Activated CD4-positive, CD25-positive, alpha-beta regulatory T cell (primary cell): ENCODE measurements around the gene FLT3.
"Not testable (repeated sequence)": the region's sequence is repeated elsewhere in the genome, so short reads cannot be mapped to it uniquely, and the experiment has no call there.

ENCODE experiments used
- DNase-seq, 4 experiments: peaks; one replicate each; lab custom pipeline; 2025; lab: John Stamatoyannopoulos, UW

Gene FLT3

GRCh38 chr13:27972478-27972820, 127.9 kb downstream of the FLT3 start:
- DNase-seq: no peak

DNA sequence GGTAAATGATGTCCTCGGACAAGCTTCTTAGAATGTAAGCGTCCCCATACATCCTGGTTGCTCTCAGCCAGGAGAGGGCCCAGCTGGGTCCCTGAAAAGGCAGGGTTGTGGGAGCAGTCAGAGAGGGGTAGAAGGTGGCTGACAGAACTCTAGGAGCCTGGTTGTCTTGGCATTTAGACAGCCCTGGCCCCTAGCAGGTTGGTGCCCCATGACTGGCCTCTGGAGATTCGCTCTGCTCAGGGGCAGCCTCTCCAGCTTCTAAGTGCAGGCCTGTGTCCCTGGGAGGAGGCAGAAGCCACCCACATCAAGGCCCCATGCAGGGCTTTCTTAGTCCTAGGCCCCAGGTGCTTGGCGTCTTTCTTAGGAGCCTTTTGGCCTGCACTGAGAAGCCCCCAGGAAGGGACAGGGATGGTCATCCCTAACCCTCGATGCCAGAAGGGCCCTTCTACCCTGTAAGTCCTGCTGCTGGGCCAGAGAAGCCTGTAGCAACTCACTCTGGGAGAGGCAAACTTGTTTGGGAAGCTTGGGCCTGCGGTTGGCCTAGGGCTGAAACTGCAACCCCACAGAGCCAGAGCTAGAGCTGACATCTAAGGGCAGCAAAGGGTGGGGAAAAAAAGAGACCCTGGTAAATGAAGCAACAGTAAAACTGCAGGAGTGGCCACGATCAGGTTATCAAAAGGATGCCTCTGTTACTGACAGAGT, 128.4 kb downstream of the FLT3 start:
- DNase-seq: no peak

GRCh38 chr13:27971236-27971645, 129.1 kb downstream of the FLT3 start:
- DNase-seq: no peak

DNA sequence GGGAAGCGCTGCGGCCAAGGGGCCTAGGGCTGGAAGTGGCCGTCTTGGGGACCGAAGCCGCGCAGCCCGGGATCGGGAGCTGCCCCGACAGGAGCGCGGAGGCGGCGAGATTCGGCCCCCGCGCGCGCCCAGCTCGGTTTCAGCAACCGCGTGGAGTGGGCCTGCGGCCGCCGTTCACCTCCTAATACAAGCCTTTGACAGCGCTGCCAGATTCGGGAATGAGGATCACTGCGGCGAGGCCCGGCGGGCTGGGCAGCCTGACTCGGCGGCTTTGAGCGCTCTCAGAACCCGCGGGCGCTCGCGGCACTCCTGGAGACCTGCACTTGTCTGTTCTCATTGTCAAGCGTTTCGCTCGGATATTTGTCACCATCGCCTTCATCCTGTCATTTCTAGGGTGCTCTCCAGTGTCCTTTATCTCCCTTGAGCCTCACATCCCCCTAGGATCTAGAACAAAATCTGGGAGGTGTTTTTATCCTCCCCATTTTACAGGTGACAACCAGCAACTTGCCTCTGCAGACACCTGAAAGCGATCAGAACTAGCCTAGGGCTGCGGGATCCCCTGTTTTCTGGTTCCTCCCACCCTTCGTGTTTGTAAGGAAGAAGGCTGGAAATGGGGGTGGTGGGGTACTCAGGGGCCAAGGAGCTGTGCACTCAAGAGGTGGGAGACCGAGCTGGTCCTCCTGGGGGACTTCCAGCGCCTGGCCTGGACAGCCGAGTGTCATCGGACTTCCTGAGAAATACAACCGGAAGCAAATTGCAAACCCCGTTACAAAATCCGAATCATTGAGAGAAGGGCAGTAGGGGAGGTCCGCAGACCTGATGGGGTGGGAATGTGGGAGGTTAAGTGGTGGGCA, 129.8 kb downstream of the FLT3 start:
- DNase-seq: no peak

GRCh38 chr13:27969866-27970229, 130.5 kb downstream of the FLT3 start:
- no peak for DNase-seq

DNA sequence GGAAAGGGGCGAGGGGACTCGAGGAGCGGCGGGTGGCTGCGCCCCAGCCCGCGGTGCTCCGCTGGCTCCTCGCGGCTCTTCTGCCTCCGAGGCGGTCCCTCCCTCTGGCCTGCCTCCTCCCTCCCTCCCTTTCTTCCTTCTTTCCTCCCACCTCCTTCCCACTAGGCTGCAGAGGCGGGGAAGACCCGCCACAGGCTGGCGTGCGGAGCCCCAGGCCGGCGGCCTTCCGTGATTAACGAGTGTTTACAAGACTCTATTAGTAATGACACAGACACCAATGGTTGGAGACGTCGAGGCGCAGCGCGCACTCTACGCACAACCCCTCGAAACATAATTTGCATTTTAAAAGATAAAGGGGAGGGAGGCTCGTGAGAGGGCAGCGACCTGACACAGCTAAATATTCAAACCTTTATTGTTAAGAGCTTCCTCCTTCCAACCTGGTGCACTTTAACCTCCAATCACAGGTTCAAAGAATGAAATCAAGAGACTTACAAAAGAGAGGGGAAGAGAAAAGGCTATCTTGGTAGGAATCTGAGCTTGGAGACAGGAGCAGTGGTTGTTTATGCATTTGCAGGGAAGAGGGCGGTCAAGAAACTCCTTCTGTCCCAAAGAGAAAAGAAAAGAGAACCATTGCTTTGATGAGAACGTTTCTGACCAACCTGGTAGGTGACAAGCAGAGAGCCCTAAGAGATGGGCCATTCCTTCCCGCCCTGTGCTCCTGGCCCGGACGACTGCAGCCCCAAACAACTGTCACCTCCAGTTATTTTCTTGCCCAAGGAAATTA, 131.1 kb downstream of the FLT3 start, which contains the start of gene CDX2:
TSS of gene CDX2 (minus strand) at position 234 of the 784 bp plus-strand sequence. CDS start 309 bp downstream, outside the sequence.
- DNase-seq: no peak

- no peak for DNase-seq
Observed at GRCh38 chr13:27968316-27969081, 131.9 kb downstream of the FLT3 start.

DNA sequence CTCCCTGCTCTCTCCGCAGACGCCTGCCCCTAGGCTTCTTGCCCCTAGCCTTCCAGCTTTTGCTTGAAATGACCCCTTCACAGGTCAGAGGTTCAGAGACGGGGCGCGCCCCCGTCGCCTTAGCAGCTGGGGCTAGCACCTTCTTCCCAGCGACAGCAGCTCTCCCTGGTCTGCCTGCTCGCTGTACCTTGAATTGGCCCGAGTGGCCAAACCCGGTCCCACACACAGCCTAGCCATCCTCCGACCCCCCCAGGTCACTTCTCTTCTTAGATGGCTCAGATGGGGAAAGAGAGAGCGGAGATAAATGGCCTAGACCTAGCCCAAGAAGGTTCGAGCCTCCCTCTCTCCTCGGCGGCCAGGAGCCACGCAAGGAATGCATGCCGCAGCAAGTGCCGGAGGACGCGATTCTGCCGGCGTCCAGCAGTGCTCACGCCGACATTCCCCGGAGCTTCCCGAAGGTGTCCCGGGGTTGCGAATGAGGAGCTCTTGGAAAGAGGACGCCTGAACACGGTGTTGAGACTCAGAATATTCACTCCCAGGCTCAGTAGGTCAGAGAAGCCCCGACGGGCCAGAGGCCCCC, 132.6 kb downstream of the FLT3 start:
- no peak for DNase-seq

- DNase-seq: no peak
Observed at GRCh38 chr13:27967203-27967735, 133.1 kb downstream of the FLT3 start.

DNA sequence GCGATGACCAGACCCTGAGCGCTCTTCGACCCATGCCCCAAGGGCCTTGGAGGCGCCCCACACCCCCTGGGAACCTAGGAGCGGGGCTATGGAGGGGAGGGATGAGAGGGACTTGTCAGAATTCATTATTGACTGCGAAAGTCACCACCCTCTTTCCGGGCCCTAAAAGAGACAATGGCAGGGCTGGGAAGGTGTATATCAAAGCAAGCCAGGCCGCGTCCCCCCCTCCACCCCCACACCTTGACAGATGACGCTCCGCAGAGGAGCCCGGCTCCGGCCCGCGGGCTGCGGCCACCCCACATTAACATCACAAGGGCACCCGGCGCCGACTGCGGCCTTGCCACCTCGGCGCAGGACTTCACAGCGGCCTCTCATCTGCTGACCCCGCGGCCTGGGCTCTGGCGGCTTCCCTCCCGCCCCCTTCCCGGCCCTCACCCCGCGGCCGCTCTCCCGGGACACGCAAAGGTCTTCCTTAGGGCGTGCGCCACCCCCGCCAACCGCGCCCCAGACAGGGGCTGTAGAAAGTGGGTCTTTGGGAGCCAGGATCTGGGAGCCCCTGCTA, 133.7 kb downstream of the FLT3 start:
- no peak for DNase-seq

DNA sequence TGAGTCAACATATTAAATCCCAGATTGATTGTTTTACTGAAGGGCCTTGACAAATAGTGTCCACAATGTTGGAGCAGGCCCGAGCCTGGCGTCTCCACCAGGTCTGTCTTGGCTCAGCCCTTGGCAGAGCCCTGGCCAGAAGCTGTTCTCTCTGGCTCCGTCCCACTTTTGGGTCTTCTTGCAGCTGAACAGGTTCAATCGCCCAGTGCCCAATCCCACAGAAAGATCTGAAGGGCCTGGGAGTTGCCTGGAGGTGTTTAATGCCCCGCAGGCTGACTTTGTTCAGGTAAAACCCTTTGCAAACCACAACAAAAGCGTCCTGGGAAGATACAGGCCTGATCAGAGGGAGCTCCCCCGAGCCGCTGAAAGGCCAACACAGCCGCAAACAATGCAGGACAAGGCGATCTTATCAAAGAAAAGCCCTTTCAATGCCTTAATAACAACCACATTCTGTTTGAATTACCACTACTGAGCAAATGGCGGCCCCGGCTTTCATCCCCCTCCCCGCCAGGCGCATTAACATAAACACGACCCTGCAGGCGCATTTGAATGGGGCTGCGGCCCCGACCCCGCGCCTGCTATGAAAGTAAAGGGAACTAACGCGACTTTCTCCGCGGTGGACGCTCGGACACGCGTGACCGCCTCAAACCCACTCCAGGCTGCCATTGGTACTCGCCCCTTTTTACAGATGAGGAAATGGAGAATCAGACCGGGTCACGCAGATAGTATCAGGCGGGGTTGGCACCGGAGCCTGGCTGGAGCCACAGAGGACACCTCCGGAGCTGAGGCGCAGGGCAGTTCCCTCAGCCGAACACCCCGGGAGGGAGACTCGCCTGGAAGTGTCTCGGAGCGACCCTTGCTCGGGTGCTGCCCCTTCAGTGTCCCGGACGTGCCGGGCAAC, 134.4 kb downstream of the FLT3 start:
- DNase-seq: no peak

- no peak for DNase-seq
Observed at GRCh38 chr13:27965343-27965739, 135.0 kb downstream of the FLT3 start.

- DNase-seq: no peak
Observed at GRCh38 chr13:27964741-27965323, 135.5 kb downstream of the FLT3 start.

GRCh38 chr13:27964206-27964605, 136.2 kb downstream of the FLT3 start:
- DNase-seq: not testable (repeated sequence)

- DNase-seq: no peak
Observed at GRCh38 chr13:27963491-27963890, 136.9 kb downstream of the FLT3 start.

GRCh38 chr13:27962982-27963381, 137.4 kb downstream of the FLT3 start:
- DNase-seq: no peak

DNA sequence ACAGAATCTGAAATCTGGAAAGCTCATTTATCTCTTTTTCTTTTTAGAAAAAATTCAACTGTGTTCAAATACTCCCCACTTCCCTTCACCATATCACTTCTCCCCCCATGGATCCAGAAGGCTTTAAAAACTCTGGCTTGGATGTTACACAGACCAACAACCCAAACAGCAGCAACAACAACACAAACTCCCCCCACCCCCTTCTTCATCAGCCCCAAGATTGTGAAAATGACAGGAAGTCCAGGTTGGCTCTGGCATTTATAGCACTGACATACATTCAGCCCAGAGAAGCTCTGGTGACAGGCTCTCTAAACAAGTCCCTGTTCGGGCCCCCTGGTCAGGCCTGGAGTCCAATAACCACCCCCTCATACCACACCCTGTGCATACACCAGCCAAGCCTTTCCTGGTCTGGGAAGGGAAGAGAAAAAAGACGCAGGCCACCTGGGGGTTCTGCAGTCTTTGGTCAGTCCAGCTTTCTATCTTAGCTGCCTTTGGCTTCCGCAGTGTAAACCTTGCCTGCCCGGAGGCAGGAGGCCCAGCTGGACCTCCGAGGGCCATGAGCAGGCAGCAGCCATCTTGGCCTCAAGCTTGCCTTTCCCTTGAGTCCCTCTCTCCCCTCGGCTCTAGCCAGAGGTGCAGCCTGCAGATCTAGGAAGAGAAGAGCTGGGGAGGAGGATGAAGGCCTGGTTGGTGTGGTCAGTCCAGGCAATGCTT, 138.1 kb downstream of the FLT3 start:
- no peak for DNase-seq

GRCh38 chr13:27961227-27962085, 138.9 kb downstream of the FLT3 start:
- no peak for DNase-seq
